Ascending aorta (tissue), 2 donors: Measurements from ENCODE around the gene GPR62. TPM values are rescaled to one million over a fixed set of nuclear protein-coding genes. Genes with fewer than 3 reads are reported as not detected.

ENCODE experiments used
- DNase-seq, 2 donors: peaks; one replicate each; pipeline ENCODE4 v3.0.0-alpha.2; 2019; ENCODE audit warnings: low spot score in 2 of 2
- H3K27ac ChIP-seq, 2 donors: fragments of 200-600 bp; sonication (generic); one replicate each; pipeline ENCODE4 v1.5.1; 2016 to 2017; ENCODE audit warnings: mild to moderate bottlenecking in 1 of 2
- H3K27me3 ChIP-seq: fragments of 200-600 bp; sonication (generic); one replicate; pipeline ENCODE4 v1.5.1; 2017
- H3K36me3 ChIP-seq, 2 donors: fragments of 200-600 bp; sonication (generic); one replicate each; pipeline ENCODE4 v1.5.1; 2016
- H3K4me1 ChIP-seq, 2 donors: fragments of 200-600 bp; sonication (generic); one replicate each; pipeline ENCODE4 v1.5.1; 2016 to 2017; ENCODE audit warnings: mild to moderate bottlenecking in 1 of 2
- H3K4me3 ChIP-seq, 2 donors: fragments of 200-600 bp; sonication (generic); one replicate each; pipeline ENCODE4 v1.5.1; 2016 to 2017; ENCODE audit warnings: mild to moderate bottlenecking in 1 of 2
- H3K9me3 ChIP-seq, 2 donors: fragments of 200-600 bp; sonication (generic); one replicate each; pipeline ENCODE4 v1.5.1; 2016
- CTCF ChIP-seq, 3 experiments: fragments of 200-600 bp in 2 of 3; fragments of 450-650 bp in 1 of 3; sonication (generic) in 2 of 3; IDR thresholded peaks; one replicate each; pipeline ENCODE4 v1.5.1; 2016 to 2019; ENCODE audit warnings: antibody characterized with exemption in 3 of 3, mild to moderate bottlenecking in 1 of 3, moderate library complexity in 1 of 3
- intact Hi-C: fragments of 100-400 bp; cut with DNase I; formaldehyde crosslinking; loops from one replicate; pipeline ENCODE4 v1.15.1; 2023
- total RNA-seq: library from RNA; depleted of rRNA; stranded (reverse); fragments of >200 nt; gene quantifications from one replicate; pipeline ENCODE4 v1.1.0, GENCODE V29; 2016

GPR62 gene
- total RNA-seq, 1 donor from 2014 or later, result not detected

DNA sequence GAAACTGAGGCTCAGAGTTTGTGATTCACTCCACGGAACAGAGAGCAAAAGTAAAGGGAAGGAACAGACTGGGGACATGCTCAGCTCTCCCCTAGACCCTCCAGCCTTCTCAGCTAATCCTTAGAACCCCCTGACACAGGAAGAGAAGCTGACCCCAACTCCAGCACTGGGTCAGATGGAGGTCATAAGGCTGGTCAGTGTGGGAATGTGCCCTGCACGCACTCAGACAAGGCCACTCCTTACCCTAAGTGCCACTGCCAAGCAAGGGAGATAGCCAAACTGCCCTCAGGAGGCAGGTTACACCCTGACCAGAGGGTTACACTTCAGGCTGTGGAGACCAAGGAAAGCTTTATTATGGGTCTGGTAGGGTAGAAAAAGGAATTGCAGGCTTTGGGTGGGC lies 39.3 kb downstream of the GPR62 start:
- DNase-seq, result no peak
- Histone ChIP-seq H3K36me3 (peaks cover 4 to 34% of the 10 kb centered on the region in 2 donors), H3K9me3 (no peaks in the 10 kb centered on the region), H3K27me3 (no peaks in the 10 kb centered on the region), H3K4me3 (peak overlapping the region; percentile 61 to 93), H3K4me1 (peaks cover 10 to 13% of the 10 kb centered on the region in 2 donors), H3K27ac (peak overlapping the region; percentile 85 to 93)
- no peak for TF ChIP-seq CTCF (IDR thresholded peaks at IDR 0.05)
- intact Hi-C loops, result no loop called here

DNA sequence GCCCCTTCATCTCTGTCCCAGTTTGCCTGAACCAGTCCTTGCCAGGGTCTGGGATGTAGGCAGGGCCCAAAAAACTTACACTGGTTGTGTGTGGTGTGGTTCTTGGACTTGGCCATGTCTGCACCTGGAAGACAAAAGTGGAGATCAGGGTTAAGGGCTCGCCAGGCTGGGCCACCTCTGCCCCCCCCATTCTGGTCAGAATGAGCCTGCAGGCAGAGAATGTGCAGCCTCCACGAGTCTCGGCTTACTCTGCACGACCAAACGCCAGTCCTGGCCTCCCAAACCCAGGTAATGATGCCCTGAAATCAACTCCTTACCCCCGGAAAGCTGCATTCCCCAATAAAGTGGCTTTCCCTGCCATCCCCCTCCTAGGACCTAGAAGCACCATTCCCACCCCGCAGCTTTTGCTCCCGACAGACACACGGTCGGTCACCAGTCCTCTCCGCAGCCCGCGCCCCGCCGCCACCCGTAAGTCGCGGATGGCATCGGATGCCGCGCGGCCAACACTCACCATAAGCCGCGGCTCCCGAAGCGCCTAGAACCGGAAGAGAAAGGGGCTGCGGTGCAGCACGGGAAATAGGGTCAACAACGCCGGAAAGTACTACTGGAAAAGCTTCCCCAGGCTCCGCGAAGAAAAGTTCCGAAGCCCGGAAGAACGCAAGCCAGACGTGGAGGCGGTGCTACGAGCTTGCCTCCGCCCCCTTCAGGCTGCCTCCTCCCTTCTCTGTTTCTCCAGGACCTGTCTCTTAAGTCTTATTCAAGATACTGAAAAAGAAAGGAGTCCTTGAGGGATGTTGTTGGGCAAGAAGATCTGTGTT lies 40.4 kb downstream of the GPR62 start, which contains the start of gene RPL29:
Gene RPL29, minus strand, starts transcription at position 550 of the 818 bp plus-strand sequence. Its CDS starts 434 bp downstream, at position 116.
- peaks cover 6 to 9% of the 10 kb centered on the region in 2 donors for H3K4me1 ChIP-seq
- no peaks in the 10 kb centered on the region for H3K9me3 ChIP-seq
- peak within 1 kb of the TSS; percentile 61 to 93 for H3K4me3 ChIP-seq
- peak; percentile 56 to 94 for DNase-seq
- peaks cover 4 to 34% of the 10 kb centered on the region in 2 donors for H3K36me3 ChIP-seq
- intact Hi-C loops, result loop anchor here (1.0 kb wide), 1 partner anchor 12 kb away; the partner anchor contains the start of gene ACY1
- peak within 1 kb of the TSS; percentile 85 to 93 for H3K27ac ChIP-seq
- TF ChIP-seq CTCF (IDR thresholded peaks at IDR 0.05), result peak in 1 of 3 experiments; percentile 22
- H3K27me3 ChIP-seq, result no peaks in the 10 kb centered on the region

DNA sequence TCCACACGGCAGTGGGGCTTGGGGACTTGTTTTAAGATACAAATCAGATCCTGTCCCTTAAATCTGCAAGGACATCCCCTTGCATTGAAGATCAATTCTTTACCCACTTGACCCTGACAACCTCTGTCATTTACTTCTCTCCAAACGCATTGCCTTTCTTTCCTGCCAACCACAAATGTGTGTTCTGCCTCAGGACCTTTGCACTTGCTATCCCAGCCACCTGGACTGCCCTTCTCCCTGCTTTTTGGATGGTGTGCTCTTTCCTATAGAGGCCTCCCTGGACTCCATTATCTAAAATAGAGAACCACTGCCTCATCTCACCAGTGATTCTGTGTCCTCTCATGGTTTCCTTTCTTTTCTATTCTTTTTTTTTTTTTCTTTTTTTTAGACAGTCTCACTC lies 42.0 kb downstream of the GPR62 start:
- H3K27ac ChIP-seq, result no peak overlapping the region
- no peaks in the 10 kb centered on the region for H3K27me3 ChIP-seq
- no peaks in the 10 kb centered on the region for H3K9me3 ChIP-seq
- H3K36me3 ChIP-seq, result peaks cover 4 to 25% of the 10 kb centered on the region in 2 donors
- H3K4me3 ChIP-seq, result no peak overlapping the region
- H3K4me1 ChIP-seq, result peaks cover 6 to 9% of the 10 kb centered on the region in 2 donors
- intact Hi-C loops, result no loop called here
- no peak for DNase-seq
- no peak for TF ChIP-seq CTCF (IDR thresholded peaks at IDR 0.05)

DNA sequence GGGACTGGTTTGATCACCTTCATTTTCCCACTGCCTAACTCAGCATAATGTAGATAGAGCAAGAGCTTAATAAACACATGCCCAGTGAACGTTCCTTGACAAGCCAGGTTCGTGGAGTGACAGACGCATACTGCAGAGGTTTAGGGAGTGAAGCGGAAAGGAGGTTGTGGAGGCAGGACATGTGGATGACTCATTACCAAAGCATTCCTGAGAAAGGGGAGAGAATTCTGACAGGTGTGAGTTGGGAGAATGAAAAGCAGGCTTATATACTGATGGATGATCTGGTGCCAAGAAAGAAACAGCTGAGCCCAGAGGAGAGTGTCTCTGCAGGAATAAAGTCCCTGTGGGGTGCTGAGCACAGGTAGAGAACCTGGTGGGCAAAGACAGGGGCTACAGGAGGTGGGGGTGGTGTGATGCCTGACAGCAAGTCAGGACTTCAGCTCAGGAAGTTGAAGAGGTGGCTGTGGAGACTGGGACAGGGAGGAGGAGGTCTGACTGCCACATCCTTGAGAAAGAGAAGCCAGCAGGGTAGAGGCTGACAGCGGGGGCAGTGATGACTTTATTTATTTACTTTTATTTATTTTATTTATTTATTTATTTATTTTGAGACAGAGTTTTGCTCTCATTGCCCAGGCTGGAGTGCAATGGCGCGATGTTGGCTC lies 42.9 kb downstream of the GPR62 start:
- Histone ChIP-seq H3K27ac (no peak overlapping the region), H3K4me3 (no peak overlapping the region), H3K9me3 (no peaks in the 10 kb centered on the region), H3K4me1 (peaks cover 6 to 9% of the 10 kb centered on the region in 2 donors), H3K27me3 (no peaks in the 10 kb centered on the region), H3K36me3 (peaks cover 4 to 17% of the 10 kb centered on the region in 2 donors)
- no peak for TF ChIP-seq CTCF (IDR thresholded peaks at IDR 0.05)
- no peak for DNase-seq
- intact Hi-C loops, result no loop called here

GRCh38 chr3:51998774-51999173 lies 43.6 kb downstream of the GPR62 start:
- H3K27ac ChIP-seq, result no peak overlapping the region
- no peaks in the 10 kb centered on the region for H3K9me3 ChIP-seq
- no peak for TF ChIP-seq CTCF (IDR thresholded peaks at IDR 0.05)
- intact Hi-C loops, result no loop called here
- H3K4me1 ChIP-seq, result peaks cover 6 to 9% of the 10 kb centered on the region in 2 donors
- no peak overlapping the region for H3K4me3 ChIP-seq
- H3K27me3 ChIP-seq, result no peaks in the 10 kb centered on the region
- DNase-seq, result no peak
- peaks cover 0 to 11% of the 10 kb centered on the region in 2 donors for H3K36me3 ChIP-seq
